ENCODE results near the gene LRRC8A.
A peak's percentile ranks its signal among the peaks of the same experiment; 100 is the strongest.
"Not testable (repeated sequence)": the region's sequence is repeated elsewhere in the genome, so short reads cannot be mapped to it uniquely, and the experiment has no call there.

The LRRC8A gene

GRCh38 chr9:128870128-128870940 lies 11.6 kb upstream of the LRRC8A start:
- DNase-seq = no peak

DNA sequence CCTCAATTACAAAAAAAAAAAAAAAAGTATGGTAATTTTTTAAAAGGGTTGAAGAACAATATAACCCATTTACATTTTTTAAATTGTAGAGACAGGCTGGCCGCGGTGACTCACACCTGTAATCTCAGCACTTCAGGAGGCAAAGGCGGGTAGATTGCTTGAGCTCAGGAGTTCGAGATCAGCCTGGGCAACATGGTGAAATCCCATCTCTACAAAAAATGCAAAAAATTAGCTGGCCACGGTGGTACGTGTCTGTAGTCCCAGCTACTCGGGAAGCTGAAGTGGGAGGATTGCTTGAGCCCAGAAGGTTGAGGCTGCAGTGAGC lies 11.0 kb upstream of the LRRC8A start:
- DNase-seq = not testable (repeated sequence)

DNA sequence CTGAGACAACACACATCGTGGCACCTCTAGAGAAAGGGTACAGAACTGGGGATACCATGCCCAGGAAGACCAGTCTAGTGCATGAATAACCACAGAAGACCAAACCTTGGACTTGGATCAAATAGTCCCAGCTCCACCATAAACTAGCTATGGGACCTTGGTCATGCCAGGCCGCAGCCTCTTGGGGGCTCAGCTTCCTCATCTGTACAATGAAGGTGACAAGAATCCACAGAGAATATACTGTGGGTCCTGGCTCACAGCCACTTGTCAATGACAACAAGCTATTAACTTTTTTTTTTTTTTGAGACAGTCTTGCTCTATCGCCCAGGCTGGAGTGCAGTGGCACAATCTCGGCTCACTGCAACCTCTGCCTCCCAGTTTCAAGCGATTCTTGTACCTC lies 4.1 kb upstream of the LRRC8A start:
- DNase-seq = no peak

DNA sequence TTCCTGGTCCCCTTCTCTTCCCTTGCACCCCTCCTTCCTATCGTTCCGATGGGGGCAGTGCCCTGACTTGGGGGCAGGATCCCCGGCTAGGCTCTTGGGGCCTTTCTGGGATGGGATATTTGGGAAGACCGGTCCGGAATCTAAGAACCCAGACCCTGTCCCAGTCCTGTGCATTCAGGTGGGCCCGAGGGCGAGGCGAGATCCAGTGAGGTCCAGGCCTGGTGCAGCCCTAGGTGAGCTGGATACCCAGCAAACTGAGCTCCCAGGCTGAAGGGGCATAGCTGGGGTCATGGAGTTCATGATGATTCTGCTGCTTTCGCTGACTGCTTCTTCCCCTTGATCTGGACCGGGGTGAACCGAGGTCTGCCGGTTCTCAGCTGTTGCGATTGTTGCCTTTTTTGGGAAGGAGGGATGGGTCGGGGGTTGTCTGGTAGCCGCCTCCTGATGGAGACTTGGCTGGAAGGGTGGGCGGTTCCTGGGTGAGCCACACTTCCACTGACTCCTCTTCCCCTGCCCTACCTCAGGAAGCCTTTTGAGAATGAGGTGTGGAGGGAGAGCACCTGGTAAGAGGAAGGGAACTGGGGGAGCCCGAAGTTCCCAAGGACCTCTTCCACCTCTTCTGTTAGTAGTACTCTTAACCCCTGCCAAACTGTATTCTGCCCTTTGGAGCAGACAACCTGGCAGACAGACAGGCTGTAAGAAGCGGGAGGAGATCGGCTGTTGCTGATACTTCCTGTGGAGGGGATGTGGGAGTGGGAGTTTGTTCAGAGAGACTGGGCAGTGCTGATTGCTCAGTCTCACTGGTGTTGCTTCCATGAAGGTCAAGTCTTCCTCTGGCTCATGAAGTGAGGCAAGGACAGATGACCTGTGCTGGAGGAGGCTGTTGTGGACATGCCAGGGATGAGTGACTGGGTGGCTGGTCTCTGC lies 1.0 kb downstream of the LRRC8A start:
- DNase-seq = no peak

DNA sequence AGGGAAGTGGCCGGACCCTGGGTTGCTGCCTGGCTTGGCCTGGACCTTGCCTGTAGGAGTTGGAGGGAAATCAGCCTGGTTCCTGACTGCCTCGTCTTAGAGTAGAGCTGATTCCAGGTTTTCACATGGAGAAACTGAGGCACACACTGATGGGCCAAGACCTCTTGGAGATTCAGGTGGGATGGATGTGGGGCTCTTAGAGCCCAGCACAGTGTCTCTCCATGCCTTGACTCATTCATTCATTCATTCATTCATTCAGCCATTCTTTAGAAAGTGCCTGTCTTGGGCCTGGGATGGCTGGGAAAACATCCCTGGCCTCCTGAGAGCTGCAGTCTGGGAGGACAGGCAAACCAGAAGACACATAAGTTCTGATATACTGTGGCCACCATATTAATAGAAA lies 2.2 kb downstream of the LRRC8A start:
- no peak for DNase-seq

DNA sequence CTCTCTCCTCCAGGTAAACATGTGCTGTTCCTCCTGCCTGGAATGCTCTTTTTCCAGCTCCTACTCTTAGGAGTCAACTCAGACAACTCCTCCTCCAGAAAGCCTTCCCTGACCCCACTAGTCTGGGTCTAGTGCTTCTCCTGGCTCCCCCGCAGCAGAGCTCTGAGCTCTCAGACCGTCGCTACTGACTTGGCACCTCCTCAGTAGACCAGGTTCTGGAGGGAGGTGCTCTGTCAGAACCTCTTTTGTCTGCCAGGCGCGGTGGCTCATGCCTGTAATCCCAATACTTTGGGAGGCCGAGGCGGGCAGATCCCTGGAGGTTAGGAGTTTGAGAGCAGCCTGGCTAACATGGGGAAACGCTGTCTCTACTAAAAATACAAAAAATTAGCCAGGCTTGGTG lies 3.4 kb downstream of the LRRC8A start:
- DNase-seq = no peak

- DNase-seq = no peak
These were observed 3.9 kb downstream of the LRRC8A start for GRCh38 chr9:128885798-128886197.

DNA sequence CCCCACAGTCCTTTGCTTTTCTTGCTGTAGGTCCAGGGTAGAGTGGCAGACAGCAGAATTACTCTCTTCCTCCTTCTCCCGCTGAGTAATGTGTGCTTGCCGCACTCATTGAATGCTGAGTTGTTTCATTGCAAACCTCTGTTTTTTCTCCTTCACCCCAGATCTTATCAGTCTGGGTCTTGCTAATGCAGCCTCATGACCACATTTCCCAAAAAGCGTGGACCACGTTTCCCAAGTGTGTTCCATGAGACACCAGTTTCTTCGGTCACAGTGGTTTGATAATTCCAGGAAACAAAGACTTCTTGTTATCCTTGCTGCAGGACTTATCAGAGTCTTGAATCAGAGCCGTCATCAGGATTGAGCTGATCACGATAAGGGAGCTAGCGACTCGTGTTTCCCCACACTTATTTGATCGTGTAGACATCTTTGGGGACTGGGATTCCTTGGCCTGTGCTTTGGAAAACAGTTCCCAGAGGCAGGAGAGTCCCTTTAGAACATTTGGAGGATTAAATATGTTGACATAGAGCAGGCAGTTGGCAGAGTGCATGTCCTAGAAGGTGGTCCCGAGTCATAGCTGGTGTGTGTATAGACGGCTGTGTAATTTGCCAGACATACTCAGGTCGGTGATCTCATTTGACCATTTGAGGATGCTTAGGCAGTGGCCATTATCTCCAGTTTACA lies 4.4 kb downstream of the LRRC8A start:
- DNase-seq = no peak

GRCh38 chr9:128887049-128887448 lies 5.1 kb downstream of the LRRC8A start:
- no peak for DNase-seq

DNA sequence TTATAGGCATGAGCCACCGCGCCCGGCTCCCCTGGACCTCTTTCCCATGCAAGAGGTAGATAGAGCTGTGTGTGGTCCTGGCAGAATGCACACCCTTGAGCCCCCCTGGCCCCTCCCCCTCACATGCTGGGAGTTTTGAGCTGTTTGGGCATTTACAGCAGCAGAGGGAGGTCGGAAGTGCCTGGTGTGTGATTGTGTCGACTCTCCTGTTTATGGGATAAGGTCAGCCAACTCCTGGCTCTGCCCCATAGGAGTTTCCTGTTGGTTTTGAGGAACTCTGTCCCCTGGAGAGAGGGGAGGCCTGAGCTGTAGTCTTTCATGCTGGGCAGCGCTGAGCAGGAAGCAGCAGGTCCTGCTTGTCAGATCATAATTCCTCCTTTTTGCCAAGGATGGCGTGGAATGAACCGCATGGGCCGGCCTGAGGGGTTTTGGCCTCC lies 6.0 kb downstream of the LRRC8A start:
- no peak for DNase-seq

GRCh38 chr9:128891321-128892220 lies 9.6 kb downstream of the LRRC8A start:
- no peak for DNase-seq

DNA sequence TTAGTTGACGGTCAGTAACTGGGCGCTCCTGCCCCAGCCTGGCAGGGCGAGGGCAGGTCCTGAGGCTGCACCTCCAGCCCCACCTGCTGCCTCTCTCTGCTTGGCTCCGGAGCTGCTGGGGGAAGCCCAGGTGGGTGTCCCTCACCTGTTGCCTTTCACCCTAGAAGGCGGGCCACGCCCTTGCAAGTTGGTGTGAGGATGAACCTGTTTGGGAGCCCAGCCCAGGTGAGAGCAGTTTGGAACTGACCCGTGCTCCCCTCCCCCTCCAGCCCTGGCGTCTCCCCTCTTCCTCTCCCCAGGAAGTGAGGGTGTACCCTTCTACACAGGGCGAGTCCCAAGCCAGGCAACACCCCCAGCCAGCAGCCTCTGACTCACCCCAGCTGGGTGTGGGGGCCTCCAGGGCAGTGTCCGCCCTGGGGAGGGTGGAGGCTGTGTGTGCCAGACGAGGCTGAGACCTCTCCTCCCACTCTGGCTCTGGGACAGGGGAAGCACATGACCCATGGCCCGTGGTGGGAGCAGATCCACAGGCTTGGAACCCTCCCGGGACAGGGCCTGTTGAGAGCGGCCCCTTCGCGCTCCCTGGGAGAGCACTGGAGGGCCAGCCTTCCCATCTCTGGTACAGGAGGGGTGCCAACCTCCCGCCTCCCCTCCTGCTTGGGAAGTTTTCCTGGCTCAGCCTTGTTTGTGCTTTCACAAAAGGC lies 10.4 kb downstream of the LRRC8A start:
- DNase-seq = peak; percentile 41

DNA sequence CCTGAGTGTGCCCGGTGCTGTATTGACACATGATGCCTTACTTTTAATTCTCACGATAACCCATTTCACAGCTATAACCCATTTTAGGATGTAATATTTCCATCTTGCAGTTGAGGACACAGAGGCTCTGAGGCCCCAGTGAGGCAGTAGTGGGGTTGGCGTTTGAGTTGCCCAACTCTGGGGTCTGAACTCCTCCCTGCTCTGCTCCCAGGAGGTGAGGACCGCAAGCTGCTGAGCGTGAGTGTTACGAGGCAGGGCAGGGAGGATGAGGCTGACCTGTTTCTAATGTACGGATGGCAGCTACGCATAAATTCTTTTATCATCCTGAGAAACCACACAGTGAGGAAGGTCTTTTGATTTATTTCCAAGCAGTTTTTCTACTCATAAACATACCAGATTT lies 11.4 kb downstream of the LRRC8A start:
- no peak for DNase-seq

DNA sequence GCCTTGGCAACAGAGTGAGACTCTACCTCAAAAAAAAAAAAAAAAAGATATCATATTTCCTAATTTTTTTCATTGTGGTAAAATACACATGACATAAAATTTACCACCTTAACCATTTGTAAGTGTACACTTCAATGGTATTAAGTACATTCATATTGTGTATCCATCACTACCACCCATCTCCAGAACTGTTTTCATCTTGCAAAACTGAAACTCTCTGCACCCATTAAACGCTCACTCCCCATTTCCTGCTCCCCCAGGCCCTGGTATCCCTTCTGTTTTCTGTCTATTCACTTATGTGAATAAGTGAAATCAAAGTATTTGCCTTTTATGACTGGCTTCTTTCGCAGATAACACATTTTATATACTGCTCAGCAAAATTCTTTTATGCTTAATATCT lies 12.8 kb downstream of the LRRC8A start:
- DNase-seq = no peak

DNA sequence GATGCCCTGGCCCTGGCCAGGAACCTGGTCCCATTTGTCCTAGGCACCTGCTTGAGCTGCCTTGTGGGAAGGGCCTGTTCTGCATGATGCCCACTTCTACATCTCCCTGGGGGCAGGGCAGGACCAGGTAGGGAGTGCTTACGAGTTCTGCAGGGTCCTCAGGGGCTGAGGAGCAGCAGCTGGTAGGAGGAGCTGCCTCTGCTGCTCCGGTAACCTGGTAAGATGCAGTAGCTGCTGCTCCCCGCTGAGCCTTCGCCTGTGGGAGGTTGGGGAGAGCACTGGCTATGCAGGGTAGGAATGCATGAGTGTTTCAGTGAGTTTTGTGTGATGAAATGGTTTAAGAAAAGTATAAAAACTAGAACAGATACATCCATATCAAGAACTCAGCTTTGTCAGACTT lies 13.6 kb downstream of the LRRC8A start:
- DNase-seq = no peak

- DNase-seq = no peak
These were observed 16.4 kb downstream of the LRRC8A start for GRCh38 chr9:128898382-128898781.

- no peak for DNase-seq
These were observed 17.1 kb downstream of the LRRC8A start for GRCh38 chr9:128898845-128899565.

GRCh38 chr9:128899566-128900322 lies 17.8 kb downstream of the LRRC8A start:
- peak; percentile 43 for DNase-seq

DNA sequence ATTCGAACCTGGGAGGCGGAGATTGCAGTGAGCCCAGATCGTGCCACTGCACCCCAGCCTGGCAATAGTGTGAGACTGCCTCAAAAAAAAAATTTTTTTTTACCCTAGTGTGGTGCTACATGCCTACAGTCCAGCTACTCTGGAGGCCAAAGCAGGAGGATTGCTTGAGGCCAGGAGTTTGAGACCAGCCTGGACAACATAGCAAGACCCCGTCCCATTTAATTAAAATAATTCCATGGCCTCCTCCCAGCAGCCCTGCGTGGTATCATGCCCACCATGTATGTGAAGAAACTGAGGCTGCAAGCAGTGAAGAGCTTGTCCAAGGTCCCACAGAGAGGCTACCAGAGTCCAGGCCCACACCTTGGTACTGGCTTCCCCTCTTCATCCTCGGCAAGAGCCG lies 19.4 kb downstream of the LRRC8A start:
- no peak for DNase-seq

DNA sequence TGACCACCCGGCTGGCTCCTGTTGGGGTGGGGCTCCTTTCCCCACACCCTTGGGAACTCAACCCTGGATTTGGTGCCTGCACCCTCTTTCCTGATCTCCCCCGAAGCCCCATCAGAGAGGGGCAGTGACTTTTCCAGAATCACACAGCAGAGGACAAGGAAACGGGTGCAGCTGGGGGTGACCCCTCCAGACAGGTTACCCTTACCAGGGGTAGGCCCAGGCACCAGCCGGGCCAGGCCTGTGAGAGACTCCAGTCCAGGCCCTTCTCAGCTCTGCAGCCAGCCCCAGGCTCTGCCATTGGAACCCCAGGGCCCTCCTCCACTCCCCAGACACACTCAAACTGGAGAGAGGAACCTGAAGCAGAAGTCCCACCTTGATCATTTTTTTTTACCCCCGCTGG lies 19.9 kb downstream of the LRRC8A start:
- DNase-seq = no peak
